Naive thymus-derived CD8-positive, alpha-beta T cell (primary cell): ENCODE data around the gene OR1L8. TPM values are rescaled to one million over a fixed set of nuclear protein-coding genes. Genes with fewer than 3 reads are reported as not detected.
"Not testable (repeated sequence)": the region's sequence is repeated elsewhere in the genome, so short reads cannot be mapped to it uniquely, and the experiment has no call there.

Source experiments
- ATAC-seq, 2 donors: fragments of 150-1000 bp; cut with Tn5 transposase in 1 of 2; sonication (Bioruptor Pico), chemical (Tn5 transposase) in 1 of 2; 1 replicate in 1 of 2; 2 replicates in 1 of 2; pipeline ENCODE4 v1.10.0; 2021; ENCODE audit warnings: mild to moderate bottlenecking in 2 of 2, moderate library complexity in 2 of 2
- POLR2A ChIA-PET: fragments of 350-600 bp; sonication (Branson Sonifier 250); formaldehyde crosslinking; loops from one replicate; lab custom pipeline; 2021; ENCODE audit warnings: antibody characterized with exemption; lab: Charles Lee
- DNase-seq, 10 donors: peaks; one replicate each; pipeline versions ENCODE4 v3.0.0 to v3.0.0-alpha.2; 2020 to 2022
- H3K27ac Mint-ChIP-seq, 10 donors: one replicate each; pipeline ENCODE4 v1.8.0; 2020 to 2022; ENCODE audit warnings: mild to moderate bottlenecking in 10 of 10, mixed read lengths in 10 of 10, moderate library complexity in 4 of 10, inconsistent platforms in 1 of 10
- H3K27me3 Mint-ChIP-seq, 5 donors: one replicate each; pipeline ENCODE4 v1.8.0; 2021 to 2022; ENCODE audit warnings: mixed read lengths in 5 of 5
- H3K36me3 Mint-ChIP-seq, 3 donors: one replicate each; pipeline ENCODE4 v1.8.0; 2020 to 2022; ENCODE audit warnings: mixed read lengths in 3 of 3, mild to moderate bottlenecking in 2 of 3, inconsistent platforms in 1 of 3
- H3K4me1 Mint-ChIP-seq, 4 donors: one replicate each; pipeline ENCODE4 v1.8.0; 2021 to 2022; ENCODE audit warnings: mixed read lengths in 4 of 4
- H3K4me3 Mint-ChIP-seq, 10 donors: one replicate each; pipeline ENCODE4 v1.8.0; 2020 to 2022; ENCODE audit warnings: mild to moderate bottlenecking in 10 of 10, mixed read lengths in 10 of 10, moderate library complexity in 6 of 10, inconsistent platforms in 1 of 10
- H3K9me3 Mint-ChIP-seq, 9 donors: one replicate each; pipeline ENCODE4 v1.8.0; 2020 to 2022; ENCODE audit warnings: mixed read lengths in 9 of 9, mild to moderate bottlenecking in 3 of 9, inconsistent platforms in 1 of 9, moderate library complexity in 1 of 9
- polyA plus RNA-seq, 3 donors: library from polyadenylated mRNA; unstranded; fragments of 300-500 nt; fragmentation: Illumina TruSeq; gene quantifications; one replicate each; pipeline ENCODE4 v1.2.3, GENCODE V29; 2021
- total RNA-seq, 8 experiments: library from RNA in 2 of 8; stranded (reverse) in 2 of 8; gene quantifications; one replicate each; pipeline ENCODE4 v1.2.3 and lab custom pipeline; 2021 to 2026

Gene OR1L8
- total RNA-seq (not detected), polyA plus RNA-seq (not detected), total RNA-seq (lab: John Stamatoyannopoulos, UW) (0 to 0.35 (median 0) reads per million in 6 experiments)

GRCh38 chr9:122583284-122583683 is at the start of gene OR1L8:
Gene OR1L8 (minus strand): TSS chr9:122583384. CDS start chr9:122568477, 14,907 bp downstream.
- ATAC-seq, H3K27me3 Mint-ChIP-seq, H3K4me1 Mint-ChIP-seq, POLR2A ChIA-PET, H3K4me3 Mint-ChIP-seq, H3K9me3 Mint-ChIP-seq, H3K36me3 Mint-ChIP-seq, DNase-seq: not testable (repeated sequence)
- H3K27ac Mint-ChIP-seq = peak within 1 kb of the TSS in 1 of 10 donors; percentile 5

GRCh38 chr9:122619996-122620395 is 36.8 kb upstream of the OR1L8 start:
- peaks cover 0 to 12% (median 0%) of the 10 kb centered on the region in 3 donors for H3K36me3 Mint-ChIP-seq
- no peak for ATAC-seq
- POLR2A ChIA-PET = no interaction called here
- DNase-seq = no peak
- peaks cover 0 to 10% (median 2%) of the 10 kb centered on the region in 9 donors for H3K9me3 Mint-ChIP-seq
- H3K4me3 Mint-ChIP-seq = no peak overlapping the region
- H3K4me1 Mint-ChIP-seq = no peaks in the 10 kb centered on the region
- H3K27me3 Mint-ChIP-seq = peaks cover 2 to 26% (median 13%) of the 10 kb centered on the region in 5 donors
- H3K27ac Mint-ChIP-seq = no peak overlapping the region

GRCh38 chr9:122614362-122614761 is 31.2 kb upstream of the OR1L8 start, which contains the start of gene OR1Q1:
Gene OR1Q1 (plus strand): TSS chr9:122614738. CDS start chr9:122614738, 0 bp downstream.
- Mint-ChIP-seq H3K4me1 (no peaks in the 10 kb centered on the region), H3K9me3 (peaks cover 0 to 8% (median 2%) of the 10 kb centered on the region in 9 donors), H3K4me3 (no peak within 1 kb of the TSS), H3K27ac (no peak within 1 kb of the TSS), H3K27me3 (peaks cover 0 to 16% (median 7%) of the 10 kb centered on the region in 5 donors), H3K36me3 (peaks cover 0 to 5% (median 0%) of the 10 kb centered on the region in 3 donors)
- DNase-seq (no peak), ATAC-seq (no peak)
- POLR2A ChIA-PET = no interaction called here

GRCh38 chr9:122609804-122610203 is 26.6 kb upstream of the OR1L8 start:
- no peak overlapping the region for H3K4me3 Mint-ChIP-seq
- peaks cover 0 to 19% (median 9%) of the 10 kb centered on the region in 5 donors for H3K27me3 Mint-ChIP-seq
- no peaks in the 10 kb centered on the region for H3K4me1 Mint-ChIP-seq
- DNase-seq (no peak), ATAC-seq (no peak)
- no peak overlapping the region for H3K27ac Mint-ChIP-seq
- POLR2A ChIA-PET = no interaction called here
- no peaks in the 10 kb centered on the region for H3K9me3 Mint-ChIP-seq
- H3K36me3 Mint-ChIP-seq = no peaks in the 10 kb centered on the region

- POLR2A ChIA-PET = no interaction called here
- Mint-ChIP-seq H3K27me3 (peaks cover 2 to 27% (median 9%) of the 10 kb centered on the region in 5 donors), H3K4me1 (no peaks in the 10 kb centered on the region), H3K9me3 (peaks cover 0 to 8% (median 0%) of the 10 kb centered on the region in 9 donors), H3K4me3 (no peak overlapping the region), H3K27ac (no peak overlapping the region), H3K36me3 (peaks cover 0 to 4% (median 0%) of the 10 kb centered on the region in 3 donors)
- ATAC-seq = no peak
- DNase-seq = no peak
These were observed 23.4 kb upstream of the OR1L8 start for GRCh38 chr9:122606587-122606986.

GRCh38 chr9:122605691-122606090 is 22.5 kb upstream of the OR1L8 start:
- POLR2A ChIA-PET = no interaction called here
- DNase-seq (no peak), ATAC-seq (no peak)
- H3K4me3 Mint-ChIP-seq = no peak overlapping the region
- H3K36me3 Mint-ChIP-seq = peaks cover 0 to 11% (median 0%) of the 10 kb centered on the region in 3 donors
- no peaks in the 10 kb centered on the region for H3K4me1 Mint-ChIP-seq
- H3K27me3 Mint-ChIP-seq = peaks cover 2 to 27% (median 5%) of the 10 kb centered on the region in 5 donors
- H3K27ac Mint-ChIP-seq = no peak overlapping the region
- H3K9me3 Mint-ChIP-seq = peaks cover 0 to 13% (median 6%) of the 10 kb centered on the region in 9 donors

GRCh38 chr9:122580360-122580759 is 2.8 kb downstream of the OR1L8 start:
- peaks cover 0 to 2% (median 0%) of the 10 kb centered on the region in 5 donors for H3K27me3 Mint-ChIP-seq
- no peaks in the 10 kb centered on the region for H3K4me1 Mint-ChIP-seq

GRCh38 chr9:122579874-122580273 is 3.3 kb downstream of the OR1L8 start:
- ATAC-seq (no peak), DNase-seq (no peak)
- POLR2A ChIA-PET = no interaction called here
- Mint-ChIP-seq H3K4me3 (no peak overlapping the region), H3K36me3 (peaks cover 0 to 7% (median 7%) of the 10 kb centered on the region in 3 donors), H3K9me3 (peaks cover 0 to 6% (median 0%) of the 10 kb centered on the region in 9 donors), H3K27ac (no peak overlapping the region), H3K4me1 (no peaks in the 10 kb centered on the region), H3K27me3 (peaks cover 0 to 2% (median 0%) of the 10 kb centered on the region in 5 donors)

More at GRCh38 chr9:122580360-122580759, 2.8 kb downstream of the OR1L8 start:
- Mint-ChIP-seq H3K4me3 (no peak overlapping the region), H3K9me3 (peaks cover 0 to 6% (median 0%) of the 10 kb centered on the region in 9 donors), H3K27ac (no peak overlapping the region), H3K36me3 (peaks cover 0 to 7% (median 7%) of the 10 kb centered on the region in 3 donors)
- ATAC-seq (no peak), DNase-seq (no peak)
- POLR2A ChIA-PET = no interaction called here

GRCh38 chr9:122572456-122572855 is 10.7 kb downstream of the OR1L8 start:
- Mint-ChIP-seq H3K9me3 (peaks cover 0 to 6% (median 0%) of the 10 kb centered on the region in 9 donors), H3K27me3 (peaks cover 0 to 4% (median 0%) of the 10 kb centered on the region in 5 donors), H3K4me1 (peaks cover 0 to 2% (median 0%) of the 10 kb centered on the region in 4 donors), H3K27ac (no peak overlapping the region), H3K4me3 (no peak overlapping the region), H3K36me3 (peaks cover 0 to 7% (median 4%) of the 10 kb centered on the region in 3 donors)
- no peak for DNase-seq
- POLR2A ChIA-PET = no interaction called here
- ATAC-seq = no peak

GRCh38 chr9:122567901-122568300 is 15.3 kb downstream of the OR1L8 start:
- no peak for DNase-seq
- H3K4me1 Mint-ChIP-seq = peaks cover 0 to 2% (median under 1%) of the 10 kb centered on the region in 4 donors
- no peak overlapping the region for H3K4me3 Mint-ChIP-seq
- H3K27ac Mint-ChIP-seq = no peak overlapping the region
- H3K27me3 Mint-ChIP-seq = peaks cover 0 to 4% (median 0%) of the 10 kb centered on the region in 5 donors
- no peak for ATAC-seq
- POLR2A ChIA-PET = no interaction called here
- peaks cover 0 to 4% (median 0%) of the 10 kb centered on the region in 9 donors for H3K9me3 Mint-ChIP-seq
- H3K36me3 Mint-ChIP-seq = no peaks in the 10 kb centered on the region

GRCh38 chr9:122562134-122562760 is 20.9 kb downstream of the OR1L8 start:
- POLR2A ChIA-PET = no interaction called here
- DNase-seq (peak in 9 of 10 donors; percentile 1 to 73 (median 15)), ATAC-seq (peak; percentile 94 to 95)
- peaks cover 0 to 17% (median 5%) of the 10 kb centered on the region in 4 donors for H3K4me1 Mint-ChIP-seq
- peaks cover 0 to 21% (median 8%) of the 10 kb centered on the region in 9 donors for H3K9me3 Mint-ChIP-seq
- H3K36me3 Mint-ChIP-seq = peaks cover 0 to 15% (median 8%) of the 10 kb centered on the region in 3 donors
- peak overlapping the region in 9 of 10 donors; percentile 21 to 93 (median 86) for H3K27ac Mint-ChIP-seq
- peaks cover 0 to 13% (median 8%) of the 10 kb centered on the region in 5 donors for H3K27me3 Mint-ChIP-seq
- peak overlapping the region in 9 of 10 donors; percentile 46 to 83 (median 65) for H3K4me3 Mint-ChIP-seq

GRCh38 chr9:122561446-122561845 is 21.7 kb downstream of the OR1L8 start:
- Mint-ChIP-seq H3K27me3 (peaks cover 0 to 13% (median 8%) of the 10 kb centered on the region in 5 donors), H3K4me3 (no peak overlapping the region), H3K27ac (peak overlapping the region in 2 of 10 donors; percentile 52 to 57), H3K4me1 (peaks cover 0 to 17% (median 5%) of the 10 kb centered on the region in 4 donors), H3K36me3 (peaks cover 0 to 15% (median 8%) of the 10 kb centered on the region in 3 donors), H3K9me3 (peaks cover 0 to 21% (median 8%) of the 10 kb centered on the region in 9 donors)
- POLR2A ChIA-PET = no interaction called here
- ATAC-seq (no peak), DNase-seq (no peak)

- no peaks in the 10 kb centered on the region for H3K36me3 Mint-ChIP-seq
- H3K27me3 Mint-ChIP-seq = peaks cover 9 to 28% (median 25%) of the 10 kb centered on the region in 5 donors
- POLR2A ChIA-PET = no interaction called here
- H3K27ac Mint-ChIP-seq = no peak within 1 kb of the TSS
- no peak within 1 kb of the TSS for H3K4me3 Mint-ChIP-seq
- H3K9me3 Mint-ChIP-seq = peaks cover 0 to 11% (median 2%) of the 10 kb centered on the region in 9 donors
- ATAC-seq (no peak), DNase-seq (no peak)
- H3K4me1 Mint-ChIP-seq = peaks cover 0 to 2% (median 0%) of the 10 kb centered on the region in 4 donors
These were observed 30.4 kb downstream of the OR1L8 start, which contains the start of gene OR1N2 for GRCh38 chr9:122552812-122553211. Gene OR1N2 (plus strand): TSS chr9:122553112. CDS start chr9:122553212, 100 bp downstream.
